ENCODE measurements around the gene SMIM1.

Gene SMIM1

DNA sequence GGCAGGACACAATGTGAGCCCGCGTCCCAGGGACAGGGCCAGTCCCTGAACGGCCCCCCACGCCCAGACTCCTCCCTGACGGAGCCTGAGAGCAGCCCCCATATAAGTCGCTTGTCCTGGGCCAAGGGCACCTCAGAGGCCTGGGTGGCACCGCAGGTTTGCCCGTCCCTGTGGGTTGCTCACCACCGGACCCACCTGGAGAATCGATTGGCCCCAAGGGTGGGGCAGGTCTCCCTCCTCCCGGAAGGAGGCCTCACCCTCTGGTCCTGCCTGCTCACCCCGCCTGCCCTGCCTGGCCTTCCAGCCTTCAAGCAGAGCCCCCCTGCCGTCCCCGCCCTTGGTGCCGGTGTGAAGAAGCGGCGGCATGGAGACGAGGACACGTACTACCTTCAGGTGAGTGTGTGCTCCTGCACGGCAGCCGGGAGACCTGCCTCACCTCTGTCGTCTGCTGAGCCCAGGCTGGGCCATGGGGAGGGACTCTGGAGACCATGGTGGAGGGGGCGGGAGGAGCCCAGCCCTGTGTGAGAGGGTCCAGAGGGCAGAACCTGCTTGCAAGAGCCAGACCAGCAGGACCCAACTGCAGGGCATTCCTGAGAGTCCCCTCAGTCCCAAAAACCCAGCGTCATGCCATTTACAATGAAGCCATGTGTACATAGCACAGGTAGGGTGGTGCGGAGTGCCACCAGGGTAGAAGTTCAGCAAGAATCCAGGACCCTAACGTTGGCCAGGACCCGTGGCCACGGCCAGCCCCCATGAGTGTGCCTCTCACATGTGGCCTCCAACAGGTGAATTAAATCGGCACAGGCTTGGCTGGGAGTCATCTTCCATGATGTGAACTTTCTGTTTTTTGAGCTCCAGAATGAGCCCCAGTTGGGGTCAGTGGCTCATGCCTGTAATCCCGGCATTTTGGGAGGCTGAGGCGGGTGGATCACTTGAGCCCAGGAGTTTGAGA is 44.4 kb upstream of the SMIM1 start:
- Histone ChIP-seq H3K9me3 (no peaks in the 10 kb centered on the region), H3K36me3 (no peaks in the 10 kb centered on the region), H3K27me3 (no peaks in the 10 kb centered on the region), H3K4me3 (ENCODE audit: low read depth, low read length) (no peak overlapping the region), H3K4me1 (no peaks in the 10 kb centered on the region)
- no peak for DNase-seq
- TF ChIP-seq CTCF (IDR thresholded peaks at IDR 0.05; ENCODE audit: low read depth, low read length) = no peak

DNA sequence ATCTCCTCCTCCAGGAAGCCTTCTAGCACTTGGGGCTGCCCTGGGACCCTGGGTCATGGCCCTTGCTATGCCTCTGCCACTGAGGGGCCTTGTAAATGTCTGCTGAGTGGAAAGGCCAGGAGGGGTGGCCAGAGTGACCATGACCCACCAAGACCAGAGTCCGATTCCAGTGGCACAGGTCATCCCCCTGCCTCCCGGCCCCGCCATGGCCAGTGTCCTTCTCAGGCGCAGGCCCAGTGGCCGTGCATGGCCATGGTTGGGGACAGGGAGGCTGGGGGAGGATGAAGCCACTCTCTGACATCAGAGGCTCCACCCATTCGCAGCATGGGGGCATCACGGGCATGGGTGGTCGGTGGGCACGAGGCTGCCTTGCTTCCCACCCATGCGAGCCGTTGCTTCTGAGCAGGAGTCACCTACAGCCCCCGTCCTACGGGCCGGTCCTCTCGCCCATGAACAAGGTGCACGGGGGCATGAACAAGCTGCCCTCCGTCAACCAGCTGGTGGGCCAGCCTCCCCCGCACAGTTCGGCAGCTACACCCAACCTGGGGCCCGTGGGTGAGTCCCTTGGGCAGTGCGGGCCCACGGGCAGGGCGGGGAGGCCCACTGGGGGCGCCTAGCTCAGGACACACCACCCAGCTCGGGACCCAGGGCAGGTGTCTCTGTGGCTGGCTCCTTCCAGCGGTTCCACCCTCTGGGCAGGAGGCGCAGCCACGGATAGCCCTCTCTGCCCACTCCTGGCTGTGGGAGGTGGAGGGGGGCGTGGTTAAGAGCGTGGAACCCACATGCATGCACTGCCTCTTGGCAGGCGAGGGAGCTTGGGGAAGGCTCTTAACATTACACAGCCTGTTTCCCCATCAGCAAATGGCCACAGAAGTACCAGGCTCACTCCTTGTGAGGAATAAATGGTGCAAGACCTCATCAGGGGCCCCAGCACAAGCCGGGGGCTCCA is 42.7 kb upstream of the SMIM1 start:
- no peak for DNase-seq
- H3K4me1 ChIP-seq = no peaks in the 10 kb centered on the region
- H3K27me3 ChIP-seq = no peaks in the 10 kb centered on the region
- no peak for TF ChIP-seq CTCF (IDR thresholded peaks at IDR 0.05; ENCODE audit: low read depth, low read length)
- no peaks in the 10 kb centered on the region for H3K36me3 ChIP-seq
- H3K4me3 ChIP-seq (ENCODE audit: low read depth, low read length) = no peak overlapping the region
- H3K9me3 ChIP-seq = no peaks in the 10 kb centered on the region

DNA sequence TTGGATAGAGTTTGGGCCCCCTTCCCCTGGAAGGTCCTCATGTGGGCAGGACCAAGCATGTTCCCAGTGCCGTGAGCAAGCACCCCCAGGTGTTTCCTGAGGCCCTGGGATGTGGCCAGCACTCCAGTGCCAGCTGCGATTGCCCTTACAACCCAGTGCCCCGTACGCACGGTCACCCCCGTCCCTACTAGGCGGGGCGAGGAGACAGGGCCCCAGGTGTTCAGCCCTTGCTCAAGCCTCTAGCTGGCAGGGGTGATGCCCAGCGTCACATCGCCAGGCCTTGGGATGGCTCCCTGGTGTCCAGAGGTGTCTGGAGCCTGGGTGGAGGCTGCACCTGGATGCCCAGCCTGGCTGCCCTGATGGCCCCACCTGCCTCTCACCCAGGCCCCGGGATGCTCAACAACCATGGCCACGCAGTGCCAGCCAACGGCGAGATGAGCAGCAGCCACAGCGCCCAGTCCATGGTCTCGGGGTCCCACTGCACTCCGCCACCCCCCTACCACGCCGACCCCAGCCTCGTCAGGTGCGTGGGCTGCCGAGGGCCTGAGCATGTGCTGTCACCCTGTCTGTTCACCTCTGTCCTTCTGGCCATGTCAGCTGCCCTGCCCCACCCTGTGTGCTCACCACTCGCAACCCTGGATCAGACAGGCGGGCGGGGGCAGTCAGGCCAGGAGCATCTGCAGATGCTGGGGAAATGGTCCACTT is 41.9 kb upstream of the SMIM1 start:
- DNase-seq = no peak
- no peaks in the 10 kb centered on the region for H3K27me3 ChIP-seq
- H3K4me1 ChIP-seq = no peaks in the 10 kb centered on the region
- no peaks in the 10 kb centered on the region for H3K9me3 ChIP-seq
- H3K4me3 ChIP-seq (ENCODE audit: low read depth, low read length) = no peak overlapping the region
- TF ChIP-seq CTCF (IDR thresholded peaks at IDR 0.05; ENCODE audit: low read depth, low read length) = no peak
- no peaks in the 10 kb centered on the region for H3K36me3 ChIP-seq

GRCh38 chr1:3731583-3732433 is 40.7 kb upstream of the SMIM1 start:
- H3K27me3 ChIP-seq = no peaks in the 10 kb centered on the region
- H3K36me3 ChIP-seq = no peaks in the 10 kb centered on the region
- H3K4me1 ChIP-seq = no peaks in the 10 kb centered on the region
- H3K9me3 ChIP-seq = no peaks in the 10 kb centered on the region
- DNase-seq = no peak
- no peak overlapping the region for H3K4me3 ChIP-seq (ENCODE audit: low read depth, low read length)
- no peak for TF ChIP-seq CTCF (IDR thresholded peaks at IDR 0.05; ENCODE audit: low read depth, low read length)

DNA sequence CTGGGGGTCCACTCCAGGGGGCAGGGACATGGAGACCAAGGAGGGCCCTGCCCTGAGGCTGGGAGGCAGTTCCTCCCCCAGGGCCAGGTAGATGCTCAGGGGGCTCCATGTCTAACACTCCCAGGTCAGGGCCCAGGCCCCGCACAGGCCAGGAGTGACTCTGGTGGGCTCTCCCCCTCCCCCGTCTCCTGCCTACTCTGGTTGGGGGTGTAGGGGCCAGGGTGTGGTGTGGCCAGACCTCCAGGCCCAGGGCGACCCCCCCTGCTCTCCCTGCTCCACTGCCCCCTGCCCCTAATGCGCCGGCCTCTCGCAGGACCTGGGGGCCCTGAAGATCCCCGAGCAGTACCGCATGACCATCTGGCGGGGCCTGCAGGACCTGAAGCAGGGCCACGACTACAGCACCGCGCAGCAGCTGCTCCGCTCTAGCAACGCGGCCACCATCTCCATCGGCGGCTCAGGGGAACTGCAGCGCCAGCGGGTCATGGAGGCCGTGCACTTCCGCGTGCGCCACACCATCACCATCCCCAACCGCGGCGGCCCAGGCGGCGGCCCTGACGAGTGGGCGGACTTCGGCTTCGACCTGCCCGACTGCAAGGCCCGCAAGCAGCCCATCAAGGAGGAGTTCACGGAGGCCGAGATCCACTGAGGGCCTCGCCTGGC is 40.0 kb upstream of the SMIM1 start:
- no peaks in the 10 kb centered on the region for H3K27me3 ChIP-seq
- TF ChIP-seq CTCF (IDR thresholded peaks at IDR 0.05; ENCODE audit: low read depth, low read length) = no peak
- no peaks in the 10 kb centered on the region for H3K4me1 ChIP-seq
- no peaks in the 10 kb centered on the region for H3K9me3 ChIP-seq
- no peak overlapping the region for H3K4me3 ChIP-seq (ENCODE audit: low read depth, low read length)
- H3K36me3 ChIP-seq = no peaks in the 10 kb centered on the region
- no peak for DNase-seq

Measured in BE2C (cell line).